HL-60 (cell line): ENCODE results near the gene SPCS2.

Experiments used
- CTCF ChIP-seq: IDR thresholded peaks from one replicate; pipeline ENCODE4 v1.5.1; 2011; ENCODE audit warnings: low read length, control low read depth, inconsistent platforms; ENCODE audit not compliant: insufficient read depth
- REST ChIP-seq: IDR thresholded peaks from 2 replicates; pipeline ENCODE4 v1.6.1; 2012; ENCODE audit warnings: low read depth; ENCODE audit not compliant: insufficient replicate concordance

- TF ChIP-seq CTCF (no peak), REST (no peak)
Measured at GRCh38 chr11:74909812-74910211, 39.3 kb upstream of the SPCS2 start.
